ENCODE results near the gene PPCDC. TPM values are rescaled to one million over a fixed set of nuclear protein-coding genes. Genes with fewer than 3 reads are reported as not detected.

PPCDC gene
- total and polyA plus RNA-seq, 4 donors = 7.4 to 9.3 (median 8.4) TPM

DNA sequence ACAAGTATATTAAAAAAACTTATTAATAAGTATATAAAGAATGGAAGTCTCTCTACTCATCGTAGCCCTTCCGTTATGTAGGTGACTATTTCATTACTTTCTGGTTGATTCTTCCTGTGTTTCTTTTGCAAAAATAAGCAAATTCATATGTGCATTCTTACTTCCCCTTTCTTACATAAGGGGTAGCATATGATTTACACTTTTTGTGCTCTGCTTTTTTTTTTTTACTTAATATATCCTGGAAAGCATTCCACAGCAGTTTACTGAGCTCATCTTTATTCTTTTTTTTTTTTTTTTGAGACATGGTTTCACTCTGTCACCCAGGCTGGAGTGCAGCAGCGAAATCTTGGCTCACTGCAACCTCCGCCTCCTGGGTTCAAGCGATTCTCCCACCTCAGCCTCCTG is 15.2 kb upstream of the PPCDC start:
- WGBS = 76% methylated on average over 5 of the region's 5 CpGs
- TF ChIP-seq HNF4A (conservative IDR thresholded peaks at IDR 0.05) (no peak), GABPA (IDR thresholded peaks at IDR 0.05 in 1 of 2, conservative IDR thresholded peaks at IDR 0.05 in 1 of 2) (no peak), SP1 (IDR thresholded peaks at IDR 0.05) (no peak), FOXA2 (IDR thresholded peaks at IDR 0.05) (no peak), NR2F2 (IDR thresholded peaks at IDR 0.05) (no peak), RAD21 (IDR thresholded peaks at IDR 0.05) (no peak), ZBTB33 (IDR thresholded peaks at IDR 0.05) (no peak)
- TF ChIP-seq, protein P1, sequence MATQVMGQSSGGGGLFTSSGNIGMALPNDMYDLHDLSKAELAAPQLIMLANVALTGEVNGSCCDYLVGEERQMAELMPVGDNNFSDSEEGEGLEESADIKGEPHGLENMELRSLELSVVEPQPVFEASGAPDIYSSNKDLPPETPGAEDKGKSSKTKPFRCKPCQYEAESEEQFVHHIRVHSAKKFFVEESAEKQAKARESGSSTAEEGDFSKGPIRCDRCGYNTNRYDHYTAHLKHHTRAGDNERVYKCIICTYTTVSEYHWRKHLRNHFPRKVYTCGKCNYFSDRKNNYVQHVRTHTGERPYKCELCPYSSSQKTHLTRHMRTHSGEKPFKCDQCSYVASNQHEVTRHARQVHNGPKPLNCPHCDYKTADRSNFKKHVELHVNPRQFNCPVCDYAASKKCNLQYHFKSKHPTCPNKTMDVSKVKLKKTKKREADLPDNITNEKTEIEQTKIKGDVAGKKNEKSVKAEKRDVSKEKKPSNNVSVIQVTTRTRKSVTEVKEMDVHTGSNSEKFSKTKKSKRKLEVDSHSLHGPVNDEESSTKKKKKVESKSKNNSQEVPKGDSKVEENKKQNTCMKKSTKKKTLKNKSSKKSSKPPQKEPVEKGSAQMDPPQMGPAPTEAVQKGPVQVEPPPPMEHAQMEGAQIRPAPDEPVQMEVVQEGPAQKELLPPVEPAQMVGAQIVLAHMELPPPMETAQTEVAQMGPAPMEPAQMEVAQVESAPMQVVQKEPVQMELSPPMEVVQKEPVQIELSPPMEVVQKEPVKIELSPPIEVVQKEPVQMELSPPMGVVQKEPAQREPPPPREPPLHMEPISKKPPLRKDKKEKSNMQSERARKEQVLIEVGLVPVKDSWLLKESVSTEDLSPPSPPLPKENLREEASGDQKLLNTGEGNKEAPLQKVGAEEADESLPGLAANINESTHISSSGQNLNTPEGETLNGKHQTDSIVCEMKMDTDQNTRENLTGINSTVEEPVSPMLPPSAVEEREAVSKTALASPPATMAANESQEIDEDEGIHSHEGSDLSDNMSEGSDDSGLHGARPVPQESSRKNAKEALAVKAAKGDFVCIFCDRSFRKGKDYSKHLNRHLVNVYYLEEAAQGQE (IDR thresholded peaks at IDR 0.05) = no peak
- TF ChIP-seq, protein P2, sequence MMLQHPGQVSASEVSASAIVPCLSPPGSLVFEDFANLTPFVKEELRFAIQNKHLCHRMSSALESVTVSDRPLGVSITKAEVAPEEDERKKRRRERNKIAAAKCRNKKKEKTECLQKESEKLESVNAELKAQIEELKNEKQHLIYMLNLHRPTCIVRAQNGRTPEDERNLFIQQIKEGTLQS (IDR thresholded peaks at IDR 0.05) = no peak
- TF ChIP-seq, protein P3, sequence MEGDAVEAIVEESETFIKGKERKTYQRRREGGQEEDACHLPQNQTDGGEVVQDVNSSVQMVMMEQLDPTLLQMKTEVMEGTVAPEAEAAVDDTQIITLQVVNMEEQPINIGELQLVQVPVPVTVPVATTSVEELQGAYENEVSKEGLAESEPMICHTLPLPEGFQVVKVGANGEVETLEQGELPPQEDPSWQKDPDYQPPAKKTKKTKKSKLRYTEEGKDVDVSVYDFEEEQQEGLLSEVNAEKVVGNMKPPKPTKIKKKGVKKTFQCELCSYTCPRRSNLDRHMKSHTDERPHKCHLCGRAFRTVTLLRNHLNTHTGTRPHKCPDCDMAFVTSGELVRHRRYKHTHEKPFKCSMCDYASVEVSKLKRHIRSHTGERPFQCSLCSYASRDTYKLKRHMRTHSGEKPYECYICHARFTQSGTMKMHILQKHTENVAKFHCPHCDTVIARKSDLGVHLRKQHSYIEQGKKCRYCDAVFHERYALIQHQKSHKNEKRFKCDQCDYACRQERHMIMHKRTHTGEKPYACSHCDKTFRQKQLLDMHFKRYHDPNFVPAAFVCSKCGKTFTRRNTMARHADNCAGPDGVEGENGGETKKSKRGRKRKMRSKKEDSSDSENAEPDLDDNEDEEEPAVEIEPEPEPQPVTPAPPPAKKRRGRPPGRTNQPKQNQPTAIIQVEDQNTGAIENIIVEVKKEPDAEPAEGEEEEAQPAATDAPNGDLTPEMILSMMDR (IDR thresholded peaks at IDR 0.05; ENCODE audit: low read depth, low read length, missing input control) = no peak
- Histone ChIP-seq H3K36me3 (ENCODE audit: control insufficient read depth in 4 of 4, insufficient read depth in 3 of 4, low read depth in 1 of 4, low read length in 3 of 4) (no peaks in the 10 kb centered on the region), H3K9ac (ENCODE audit: low read depth in 1 of 2, low read length in 2 of 2) (no peak overlapping the region), H3K9me3 (ENCODE audit: control insufficient read depth in 4 of 4, low read length in 3 of 4) (no peaks in the 10 kb centered on the region), H3K27me3 (ENCODE audit: control insufficient read depth in 4 of 4, insufficient read depth in 4 of 4, low read length in 3 of 4) (no peaks in the 10 kb centered on the region), H3K4me1 (ENCODE audit: control insufficient read depth in 4 of 4, insufficient read depth in 4 of 4, low read length in 3 of 4) (no peaks in the 10 kb centered on the region), H3K27ac (ENCODE audit: low read depth in 1 of 2, low read length in 2 of 2) (no peak overlapping the region), H3K4me3 (ENCODE audit: low read depth in 1 of 3, low read length in 3 of 3) (no peak overlapping the region)
- DNase-seq (ENCODE audit: low spot score) = no peak

GRCh38 chr15:75008629-75009326 is 14.6 kb upstream of the PPCDC start:
- DNase-seq (ENCODE audit: low spot score) = no peak
- H3K27ac ChIP-seq (ENCODE audit: low read depth in 1 of 2, low read length in 2 of 2) = no peak overlapping the region
- H3K9ac ChIP-seq (ENCODE audit: low read depth in 1 of 2, low read length in 2 of 2) = no peak overlapping the region

More at GRCh38 chr15:75008629-75009326, 14.6 kb upstream of the PPCDC start:
- no peaks in the 10 kb centered on the region for H3K36me3 ChIP-seq (ENCODE audit: control insufficient read depth in 4 of 4, insufficient read depth in 3 of 4, low read depth in 1 of 4, low read length in 3 of 4)
- WGBS = 75% methylated on average over 6 of the region's 6 CpGs
- TF ChIP-seq NR2F2 (IDR thresholded peaks at IDR 0.05) (no peak), JUND (IDR thresholded peaks at IDR 0.05) (no peak), RXRA (IDR thresholded peaks at IDR 0.05) (no peak), HNF4G (IDR thresholded peaks at IDR 0.05) (no peak), YY1 (IDR thresholded peaks at IDR 0.05) (no peak), EGR1 (IDR thresholded peaks at IDR 0.05; ENCODE audit: low read depth in 2 of 2) (no peak), GABPA (IDR thresholded peaks at IDR 0.05 in 1 of 2, conservative IDR thresholded peaks at IDR 0.05 in 1 of 2) (no peak)
- TF ChIP-seq, protein P2 (IDR thresholded peaks at IDR 0.05) = no peak
- H3K9me3 ChIP-seq (ENCODE audit: control insufficient read depth in 4 of 4, low read length in 3 of 4) = no peaks in the 10 kb centered on the region
- no peaks in the 10 kb centered on the region for H3K4me1 ChIP-seq (ENCODE audit: control insufficient read depth in 4 of 4, insufficient read depth in 4 of 4, low read length in 3 of 4)
- no peak overlapping the region for H3K4me3 ChIP-seq (ENCODE audit: low read depth in 1 of 3, low read length in 3 of 3)
- H3K27me3 ChIP-seq (ENCODE audit: control insufficient read depth in 4 of 4, insufficient read depth in 4 of 4, low read length in 3 of 4) = no peaks in the 10 kb centered on the region
